ENCODE results near the gene AGPS.

DNA sequence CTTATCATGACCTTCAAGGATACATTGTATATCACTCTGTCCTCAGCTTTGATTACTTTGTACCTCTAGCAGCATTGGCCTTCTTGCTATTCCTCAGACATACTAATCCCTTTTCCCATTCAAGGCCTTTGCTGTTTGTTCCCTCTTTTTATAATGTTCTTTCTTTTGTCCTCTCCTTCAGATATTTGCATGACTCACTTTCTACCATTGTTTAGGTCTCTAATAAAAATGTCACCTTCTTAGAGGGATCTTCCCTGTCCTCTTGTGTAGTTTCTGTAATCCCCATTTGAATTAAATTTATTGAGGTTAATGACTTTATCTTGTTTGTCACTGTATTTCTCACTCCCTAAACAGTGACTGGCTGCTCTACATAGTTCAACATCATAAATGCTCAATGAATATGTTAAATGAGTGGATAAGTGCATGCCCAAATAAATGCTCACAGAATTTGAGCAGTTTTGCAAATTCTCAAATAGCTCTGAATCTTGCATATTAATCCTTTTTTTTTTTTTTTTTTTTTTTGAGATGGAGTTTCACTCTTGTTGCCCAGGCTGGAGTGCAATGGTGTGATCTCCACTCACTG, 135.9 kb downstream of the AGPS start:
- TF ChIP-seq, protein P1, sequence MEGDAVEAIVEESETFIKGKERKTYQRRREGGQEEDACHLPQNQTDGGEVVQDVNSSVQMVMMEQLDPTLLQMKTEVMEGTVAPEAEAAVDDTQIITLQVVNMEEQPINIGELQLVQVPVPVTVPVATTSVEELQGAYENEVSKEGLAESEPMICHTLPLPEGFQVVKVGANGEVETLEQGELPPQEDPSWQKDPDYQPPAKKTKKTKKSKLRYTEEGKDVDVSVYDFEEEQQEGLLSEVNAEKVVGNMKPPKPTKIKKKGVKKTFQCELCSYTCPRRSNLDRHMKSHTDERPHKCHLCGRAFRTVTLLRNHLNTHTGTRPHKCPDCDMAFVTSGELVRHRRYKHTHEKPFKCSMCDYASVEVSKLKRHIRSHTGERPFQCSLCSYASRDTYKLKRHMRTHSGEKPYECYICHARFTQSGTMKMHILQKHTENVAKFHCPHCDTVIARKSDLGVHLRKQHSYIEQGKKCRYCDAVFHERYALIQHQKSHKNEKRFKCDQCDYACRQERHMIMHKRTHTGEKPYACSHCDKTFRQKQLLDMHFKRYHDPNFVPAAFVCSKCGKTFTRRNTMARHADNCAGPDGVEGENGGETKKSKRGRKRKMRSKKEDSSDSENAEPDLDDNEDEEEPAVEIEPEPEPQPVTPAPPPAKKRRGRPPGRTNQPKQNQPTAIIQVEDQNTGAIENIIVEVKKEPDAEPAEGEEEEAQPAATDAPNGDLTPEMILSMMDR (conservative IDR thresholded peaks at IDR 0.05; ENCODE audit: low read depth, low read length): no peak
- TF ChIP-seq EZH2 (IDR thresholded peaks at IDR 0.05; ENCODE audit: borderline replicate concordance, low read depth, low read length, poor library complexity, severe bottlenecking): no peak
